Choroid plexus epithelial cell (primary cell): ENCODE data around the gene SAMD3.
"Not testable (repeated sequence)": the region's sequence is repeated elsewhere in the genome, so short reads cannot be mapped to it uniquely, and the experiment has no call there.

Experiments
- DNase-seq: peaks from one replicate; pipeline ENCODE4 v3.0.0-alpha.2; 2010; ENCODE audit warnings: low read depth
- H3K4me3 ChIP-seq: 2 replicates; pipeline ENCODE4 v1.5.1; 2011; ENCODE audit warnings: low read depth, mild to moderate bottlenecking, control low read depth, low read length, moderate library complexity
- CTCF ChIP-seq: conservative IDR thresholded peaks from 2 replicates; pipeline ENCODE4 v1.5.1; 2011; ENCODE audit warnings: low read depth, mild to moderate bottlenecking, control low read depth, inconsistent platforms, low read length, moderate library complexity

SAMD3 gene

GRCh38 chr6:130222775-130223174 lies at the start of gene SAMD3:
SAMD3 (minus strand) TSS chr6:130222951; CDS start chr6:130215273, 7,678 bp downstream.
- H3K4me3 ChIP-seq: no peak within 1 kb of the TSS
- no peak for TF ChIP-seq CTCF
- no peak for DNase-seq

- no peak for TF ChIP-seq CTCF
- no peak for DNase-seq
Measured at GRCh38 chr6:130269969-130270635, 47.4 kb upstream of the SAMD3 start.

GRCh38 chr6:130265553-130265952 lies 42.8 kb upstream of the SAMD3 start:
- not testable (repeated sequence) for DNase-seq, H3K4me3 ChIP-seq

More at GRCh38 chr6:130269969-130270635, 47.4 kb upstream of the SAMD3 start:
- no peak overlapping the region for H3K4me3 ChIP-seq

- no peak for TF ChIP-seq CTCF
- no peak for DNase-seq
- H3K4me3 ChIP-seq: no peak overlapping the region
Measured at GRCh38 chr6:130262008-130262407, 39.3 kb upstream of the SAMD3 start.

- H3K4me3 ChIP-seq, DNase-seq: not testable (repeated sequence)
Measured at GRCh38 chr6:130261558-130261957, 38.8 kb upstream of the SAMD3 start.

- not testable (repeated sequence) for DNase-seq, H3K4me3 ChIP-seq
Measured at GRCh38 chr6:130260614-130261241, 38.0 kb upstream of the SAMD3 start.

GRCh38 chr6:130260050-130260462 lies 37.3 kb upstream of the SAMD3 start:
- DNase-seq, H3K4me3 ChIP-seq: not testable (repeated sequence)

- no peak for TF ChIP-seq CTCF
- DNase-seq: no peak
- H3K4me3 ChIP-seq: no peak overlapping the region
Measured at GRCh38 chr6:130259557-130259956, 36.8 kb upstream of the SAMD3 start.

GRCh38 chr6:130259140-130259539 lies 36.4 kb upstream of the SAMD3 start:
- TF ChIP-seq CTCF: no peak
- no peak overlapping the region for H3K4me3 ChIP-seq
- DNase-seq: no peak
